8988T (cell line): Measurements from ENCODE around the gene TBC1D2B.

ENCODE experiments used
- DNase-seq: peaks from one replicate; pipeline ENCODE4 v3.0.0; 2011

The TBC1D2B gene

GRCh38 chr15:78093242-78094020 is 15.9 kb upstream of the TBC1D2B start:
- DNase-seq, result no peak

GRCh38 chr15:78092261-78093041 is 14.9 kb upstream of the TBC1D2B start, which contains the start of gene SH2D7:
Gene SH2D7, plus strand, starts transcription at chr15:78092561. Its CDS starts 24 bp downstream, at chr15:78092585.
- no peak for DNase-seq

- DNase-seq, result no peak
Measured at GRCh38 chr15:78090422-78091063, 13.0 kb upstream of the TBC1D2B start.

GRCh38 chr15:78088773-78089080 is 11.2 kb upstream of the TBC1D2B start:
- DNase-seq, result no peak

- DNase-seq, result no peak
Measured at GRCh38 chr15:78087951-78088772, 10.7 kb upstream of the TBC1D2B start.

- no peak for DNase-seq
Measured at GRCh38 chr15:78085928-78086327, 8.4 kb upstream of the TBC1D2B start.

- no peak for DNase-seq
Measured at GRCh38 chr15:78084449-78084750, 6.9 kb upstream of the TBC1D2B start.

- no peak for DNase-seq
Measured at GRCh38 chr15:78083687-78084448, 6.4 kb upstream of the TBC1D2B start.

GRCh38 chr15:78083186-78083585 is 5.7 kb upstream of the TBC1D2B start:
- no peak for DNase-seq

GRCh38 chr15:78082743-78083110 is 5.2 kb upstream of the TBC1D2B start:
- no peak for DNase-seq

GRCh38 chr15:78082106-78082742 is 4.7 kb upstream of the TBC1D2B start:
- DNase-seq, result no peak

- DNase-seq, result no peak
Measured at GRCh38 chr15:78080088-78080460, 2.6 kb upstream of the TBC1D2B start.

- no peak for DNase-seq
Measured at GRCh38 chr15:78079298-78080087, 2.0 kb upstream of the TBC1D2B start.

- no peak for DNase-seq
Measured at GRCh38 chr15:78077871-78078210, 330 bp upstream of the TBC1D2B start.

- no peak for DNase-seq
Measured at GRCh38 chr15:78076231-78077052, 1.1 kb downstream of the TBC1D2B start.

GRCh38 chr15:78075490-78076230 is 1.9 kb downstream of the TBC1D2B start:
- DNase-seq, result no peak

GRCh38 chr15:78073046-78073787 is 4.3 kb downstream of the TBC1D2B start:
- DNase-seq, result no peak

GRCh38 chr15:78072080-78072892 is 5.2 kb downstream of the TBC1D2B start:
- DNase-seq, result no peak
